GM12865 (cell line): ENCODE results near the gene CLEC1A.

Experiments used
- DNase-seq: peaks from one replicate; pipeline ENCODE4 v3.0.0; 2010; ENCODE audit warnings: low read depth
- H3K4me3 ChIP-seq: 2 replicates; pipeline ENCODE4 v1.5.1; 2011; ENCODE audit warnings: mild to moderate bottlenecking, low read depth, low read length, control low read depth
- TF ChIP-seq, protein P1 (sequence below): IDR thresholded peaks from 2 replicates; pipeline ENCODE4 v1.5.1; 2011; ENCODE audit warnings: low read length, control low read depth, low read depth, inconsistent platforms; ENCODE audit not compliant: insufficient read depth; ENCODE audit errors: missing control alignments

CLEC1A gene

DNA sequence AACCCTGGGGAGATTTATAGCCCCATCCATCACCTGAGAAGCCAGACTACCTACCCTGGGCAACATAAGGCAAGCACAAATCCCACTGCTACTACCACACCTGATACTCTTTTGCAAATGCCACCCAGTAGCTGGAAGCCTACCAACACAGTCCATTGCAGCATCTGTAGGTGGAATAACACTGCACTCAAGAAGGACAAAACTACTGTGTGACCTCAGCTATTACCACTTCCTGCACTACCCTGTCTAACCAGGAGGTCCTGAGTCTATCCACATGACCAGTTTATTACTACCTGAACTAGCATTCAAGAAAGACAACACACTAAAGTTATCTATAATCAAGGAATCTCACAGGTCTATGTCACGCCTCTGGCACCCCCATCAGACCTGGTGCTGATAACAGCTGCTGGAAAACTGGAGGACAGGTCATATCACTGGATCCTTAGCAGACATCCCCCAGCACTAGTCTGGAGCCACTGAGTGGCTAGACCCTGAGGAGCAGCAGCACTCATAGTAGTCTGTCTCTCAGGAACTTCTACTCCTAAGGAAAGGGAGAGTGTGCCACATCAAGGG, 2.9 kb upstream of the CLEC1A start:
- no peak for DNase-seq
- no peak overlapping the region for H3K4me3 ChIP-seq
- TF ChIP-seq, protein P1, sequence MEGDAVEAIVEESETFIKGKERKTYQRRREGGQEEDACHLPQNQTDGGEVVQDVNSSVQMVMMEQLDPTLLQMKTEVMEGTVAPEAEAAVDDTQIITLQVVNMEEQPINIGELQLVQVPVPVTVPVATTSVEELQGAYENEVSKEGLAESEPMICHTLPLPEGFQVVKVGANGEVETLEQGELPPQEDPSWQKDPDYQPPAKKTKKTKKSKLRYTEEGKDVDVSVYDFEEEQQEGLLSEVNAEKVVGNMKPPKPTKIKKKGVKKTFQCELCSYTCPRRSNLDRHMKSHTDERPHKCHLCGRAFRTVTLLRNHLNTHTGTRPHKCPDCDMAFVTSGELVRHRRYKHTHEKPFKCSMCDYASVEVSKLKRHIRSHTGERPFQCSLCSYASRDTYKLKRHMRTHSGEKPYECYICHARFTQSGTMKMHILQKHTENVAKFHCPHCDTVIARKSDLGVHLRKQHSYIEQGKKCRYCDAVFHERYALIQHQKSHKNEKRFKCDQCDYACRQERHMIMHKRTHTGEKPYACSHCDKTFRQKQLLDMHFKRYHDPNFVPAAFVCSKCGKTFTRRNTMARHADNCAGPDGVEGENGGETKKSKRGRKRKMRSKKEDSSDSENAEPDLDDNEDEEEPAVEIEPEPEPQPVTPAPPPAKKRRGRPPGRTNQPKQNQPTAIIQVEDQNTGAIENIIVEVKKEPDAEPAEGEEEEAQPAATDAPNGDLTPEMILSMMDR, result no peak

DNA sequence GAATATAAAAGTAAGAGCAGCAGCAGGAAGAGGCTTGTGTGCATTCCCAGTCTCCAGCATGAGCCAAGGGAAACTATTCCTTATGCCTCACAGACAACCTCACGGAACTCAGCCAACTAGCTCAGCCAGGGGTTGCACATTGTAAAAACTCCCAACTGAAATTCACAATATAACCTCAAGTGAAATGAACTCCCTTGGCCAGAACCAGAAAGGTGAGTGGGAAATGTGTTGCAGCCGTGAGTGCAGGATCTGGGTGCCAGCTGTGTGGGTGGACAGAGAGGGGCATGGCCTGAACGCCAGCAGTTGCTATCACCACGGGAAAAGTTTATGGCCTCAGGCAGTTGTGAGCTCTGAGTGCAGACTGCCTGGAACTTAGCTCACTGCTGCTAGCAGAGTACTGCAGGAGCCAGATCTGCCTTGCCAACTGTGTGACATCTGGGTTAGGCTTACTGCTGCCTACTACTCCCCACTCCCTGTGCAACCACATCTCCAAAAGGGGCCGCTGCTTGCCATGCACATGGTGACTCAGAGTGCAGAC, 2.3 kb upstream of the CLEC1A start:
- H3K4me3 ChIP-seq, result no peak overlapping the region
- TF ChIP-seq, protein P1, result no peak
- DNase-seq, result no peak

DNA sequence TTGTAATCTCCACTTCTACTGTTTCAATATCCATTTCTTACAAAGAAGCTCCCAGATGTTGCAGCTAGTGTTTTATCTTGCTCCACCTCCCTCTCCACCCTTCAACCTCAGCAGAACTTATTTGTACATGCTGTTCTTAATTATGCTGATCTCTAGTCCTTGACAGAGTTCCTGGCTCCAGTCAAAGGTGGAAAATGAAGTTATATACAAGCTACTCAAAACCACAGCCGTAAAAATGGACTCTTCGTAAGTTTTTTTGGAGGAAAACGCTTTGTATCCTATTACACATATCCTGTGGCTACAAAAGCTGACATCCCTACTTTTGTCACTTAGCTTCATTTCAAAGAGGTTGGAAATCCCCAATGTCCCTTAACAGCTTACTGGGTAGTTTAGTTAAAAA, 1.3 kb downstream of the CLEC1A start:
- H3K4me3 ChIP-seq, result no peak overlapping the region
- TF ChIP-seq, protein P1, result no peak
- DNase-seq, result no peak

DNA sequence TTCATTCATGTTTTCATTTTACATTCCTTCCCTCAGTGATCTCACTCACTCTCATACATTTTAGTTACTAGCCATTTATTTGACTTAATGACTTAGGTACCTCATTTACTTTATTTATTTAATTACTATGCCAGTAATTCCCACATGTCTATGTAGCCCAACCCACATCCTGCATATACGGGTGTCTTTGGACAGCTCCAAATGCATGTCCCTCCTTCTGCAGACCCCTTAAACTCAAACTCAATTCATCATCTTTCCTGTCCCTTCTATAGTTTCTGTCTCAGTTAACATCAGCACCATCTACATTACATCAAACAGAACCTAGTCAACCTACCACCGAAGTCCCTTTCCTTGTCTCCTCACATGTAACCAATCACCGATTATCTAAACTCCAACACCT, 2.8 kb downstream of the CLEC1A start:
- TF ChIP-seq, protein P1, result no peak
- no peak overlapping the region for H3K4me3 ChIP-seq
- no peak for DNase-seq

DNA sequence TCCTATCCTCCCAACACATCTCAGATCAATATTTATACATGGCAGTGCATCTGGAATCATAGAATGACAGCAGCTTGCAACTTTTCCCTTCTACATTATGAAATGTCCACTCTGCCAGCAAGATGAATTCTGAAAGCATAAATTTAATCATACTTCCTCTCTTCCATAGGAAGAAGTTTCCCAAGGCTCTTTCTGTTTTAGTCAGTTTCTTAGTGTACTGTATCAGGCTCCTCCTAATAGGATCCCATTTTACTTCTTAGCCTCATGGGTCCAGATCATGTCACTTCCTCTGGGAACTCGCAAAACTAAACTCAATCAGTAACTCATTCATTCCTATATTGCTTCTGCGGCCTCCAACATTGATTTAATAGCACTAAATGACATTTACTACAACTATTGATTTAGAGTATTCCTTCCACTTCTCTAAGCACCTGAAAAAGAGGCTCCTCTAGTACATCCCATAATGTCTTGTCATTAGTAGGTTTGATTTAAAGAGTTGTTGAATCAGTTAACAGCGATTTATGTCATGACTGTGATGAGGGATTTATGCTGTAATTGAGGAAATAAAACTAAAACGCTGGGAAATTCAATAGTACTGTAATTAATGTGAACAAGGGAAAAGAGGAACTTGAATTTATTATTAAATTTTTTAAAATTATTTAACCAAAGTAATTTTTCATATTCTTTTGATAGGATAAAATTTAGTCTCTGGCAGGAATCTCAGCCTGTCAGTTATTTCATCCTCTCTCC, 4.0 kb downstream of the CLEC1A start:
- DNase-seq, result no peak

DNA sequence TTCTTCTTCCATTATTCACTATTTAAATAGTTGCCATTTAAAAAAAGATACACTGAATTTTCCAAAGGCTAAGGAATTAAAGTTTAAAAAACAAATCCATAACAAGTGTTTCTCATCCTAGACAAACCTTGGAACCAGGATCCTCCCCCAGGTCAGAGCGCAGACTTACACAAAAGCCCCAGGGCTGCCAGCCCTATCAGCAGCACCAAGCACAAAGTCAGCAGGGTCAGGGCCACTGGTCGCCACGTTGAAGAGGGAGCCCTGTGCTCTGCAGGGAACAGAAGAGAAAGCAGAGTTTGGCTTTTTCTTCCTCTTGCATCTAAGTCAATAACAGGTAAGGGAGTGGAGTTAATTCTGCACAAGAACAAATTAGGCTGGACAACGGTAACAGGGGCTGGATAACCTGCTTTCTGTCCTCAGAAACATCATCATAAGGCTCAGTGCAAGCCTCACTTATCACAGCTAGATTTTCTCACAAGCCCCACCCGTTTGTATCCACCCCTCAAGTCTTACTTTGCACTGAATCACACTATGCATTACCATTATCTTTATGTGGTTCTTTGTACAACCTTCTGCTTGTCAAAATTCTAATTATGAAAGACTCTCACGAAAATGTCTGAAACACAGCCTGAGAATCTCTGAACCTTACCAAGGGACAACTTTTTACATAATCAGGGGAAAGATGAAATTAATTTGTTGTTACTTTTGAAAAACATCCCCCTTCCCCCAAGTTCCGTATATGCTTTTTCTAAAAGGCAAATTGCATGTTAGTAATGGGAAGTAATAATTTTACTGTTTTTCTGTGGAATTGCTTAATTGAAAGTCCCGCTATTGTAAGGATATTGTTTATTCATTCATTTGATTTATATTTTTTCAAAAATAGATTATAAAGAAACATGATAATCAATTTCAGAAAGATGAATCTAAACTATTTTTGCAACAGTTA, 9.6 kb downstream of the CLEC1A start:
- no peak overlapping the region for H3K4me3 ChIP-seq
- TF ChIP-seq, protein P1, result no peak
- DNase-seq, result no peak

More for the DNA sequence above, 4.0 kb downstream of the CLEC1A start:
- TF ChIP-seq, protein P1, result no peak
- H3K4me3 ChIP-seq, result no peak overlapping the region
